ENCODE data around the gene XXYLT1.
"Not testable (repeated sequence)": the region's sequence is repeated elsewhere in the genome, so short reads cannot be mapped to it uniquely, and the experiment has no call there.

The XXYLT1 gene

GRCh38 chr3:195095035-195095703, 175.8 kb downstream of the XXYLT1 start:
- H3K9me3 ChIP-seq (ENCODE audit: control insufficient read depth, insufficient read depth, low read length) = no peaks in the 10 kb centered on the region
- no peak overlapping the region for H3K9ac ChIP-seq (ENCODE audit: low read depth, low read length)
- no peaks in the 10 kb centered on the region for H3K36me3 ChIP-seq (ENCODE audit: insufficient read depth, low read length)
- H3K4me1 ChIP-seq (ENCODE audit: insufficient read depth, low read length) = 0 out of 2 replicates have a peak, but pooled peaks cover 3% of the 10 kb centered on the region

- Histone ChIP-seq H3K36me3 (ENCODE audit: insufficient read depth, low read length) (no peaks in the 10 kb centered on the region), H3K9me3 (ENCODE audit: control insufficient read depth, insufficient read depth, low read length) (no peaks in the 10 kb centered on the region), H3K9ac (ENCODE audit: low read depth, low read length) (no peak overlapping the region), H3K4me1 (ENCODE audit: insufficient read depth, low read length) (0 out of 2 replicates have a peak, but pooled peaks cover 3% of the 10 kb centered on the region)
These were observed 176.6 kb downstream of the XXYLT1 start for GRCh38 chr3:195094191-195094921.

GRCh38 chr3:195093731-195094130, 177.2 kb downstream of the XXYLT1 start:
- Histone ChIP-seq H3K36me3 (ENCODE audit: insufficient read depth, low read length) (no peaks in the 10 kb centered on the region), H3K9me3 (ENCODE audit: control insufficient read depth, insufficient read depth, low read length) (no peaks in the 10 kb centered on the region), H3K4me1 (ENCODE audit: insufficient read depth, low read length) (0 out of 2 replicates have a peak, but pooled peaks cover 3% of the 10 kb centered on the region), H3K9ac (ENCODE audit: low read depth, low read length) (no peak overlapping the region)

- peak overlapping the region; percentile 50 for H3K9ac ChIP-seq (ENCODE audit: low read depth, low read length)
- not testable (repeated sequence) for H3K4me1 ChIP-seq (ENCODE audit: insufficient read depth, low read length); H3K36me3 ChIP-seq (ENCODE audit: insufficient read depth, low read length); H3K9me3 ChIP-seq (ENCODE audit: control insufficient read depth, insufficient read depth, low read length)
These were observed 182.9 kb downstream of the XXYLT1 start for GRCh38 chr3:195087840-195088601.

GRCh38 chr3:195087328-195087727, 183.6 kb downstream of the XXYLT1 start:
- peaks cover 5% of the 10 kb centered on the region; the same call in 1 of the 2 replicates for H3K4me1 ChIP-seq (ENCODE audit: insufficient read depth, low read length)
- no peaks in the 10 kb centered on the region for H3K9me3 ChIP-seq (ENCODE audit: control insufficient read depth, insufficient read depth, low read length)
- no peaks in the 10 kb centered on the region for H3K36me3 ChIP-seq (ENCODE audit: insufficient read depth, low read length)
- H3K9ac ChIP-seq (ENCODE audit: low read depth, low read length) = peak overlapping the region; percentile 50

GRCh38 chr3:195086885-195087284, 184.1 kb downstream of the XXYLT1 start:
- Histone ChIP-seq H3K36me3 (ENCODE audit: insufficient read depth, low read length) (no peaks in the 10 kb centered on the region), H3K4me1 (ENCODE audit: insufficient read depth, low read length) (peaks cover 5% of the 10 kb centered on the region; the same call in 1 of the 2 replicates), H3K9me3 (ENCODE audit: control insufficient read depth, insufficient read depth, low read length) (no peaks in the 10 kb centered on the region), H3K9ac (ENCODE audit: low read depth, low read length) (no peak overlapping the region)

GRCh38 chr3:195086341-195086740, 184.6 kb downstream of the XXYLT1 start:
- Histone ChIP-seq H3K4me1 (ENCODE audit: insufficient read depth, low read length) (peaks cover 5% of the 10 kb centered on the region; the same call in 1 of the 2 replicates), H3K9me3 (ENCODE audit: control insufficient read depth, insufficient read depth, low read length) (no peaks in the 10 kb centered on the region), H3K9ac (ENCODE audit: low read depth, low read length) (no peak overlapping the region), H3K36me3 (ENCODE audit: insufficient read depth, low read length) (no peaks in the 10 kb centered on the region)

GRCh38 chr3:195085356-195086130, 185.4 kb downstream of the XXYLT1 start:
- H3K9ac ChIP-seq (ENCODE audit: low read depth, low read length) = no peak overlapping the region
- H3K36me3 ChIP-seq (ENCODE audit: insufficient read depth, low read length) = no peaks in the 10 kb centered on the region
- H3K9me3 ChIP-seq (ENCODE audit: control insufficient read depth, insufficient read depth, low read length) = no peaks in the 10 kb centered on the region
- peaks cover 8% of the 10 kb centered on the region; the same call in 1 of the 2 replicates for H3K4me1 ChIP-seq (ENCODE audit: insufficient read depth, low read length)

- no peaks in the 10 kb centered on the region for H3K36me3 ChIP-seq (ENCODE audit: insufficient read depth, low read length)
- no peak overlapping the region for H3K9ac ChIP-seq (ENCODE audit: low read depth, low read length)
- no peaks in the 10 kb centered on the region for H3K9me3 ChIP-seq (ENCODE audit: control insufficient read depth, insufficient read depth, low read length)
- H3K4me1 ChIP-seq (ENCODE audit: insufficient read depth, low read length) = peaks cover 14% of the 10 kb centered on the region
These were observed 186.2 kb downstream of the XXYLT1 start for GRCh38 chr3:195084746-195085145.

- Histone ChIP-seq H3K9ac (ENCODE audit: low read depth, low read length) (no peak overlapping the region), H3K36me3 (ENCODE audit: insufficient read depth, low read length) (no peaks in the 10 kb centered on the region), H3K4me1 (ENCODE audit: insufficient read depth, low read length) (peaks cover 18% of the 10 kb centered on the region), H3K9me3 (ENCODE audit: control insufficient read depth, insufficient read depth, low read length) (no peaks in the 10 kb centered on the region)
These were observed 187.3 kb downstream of the XXYLT1 start for GRCh38 chr3:195083659-195084058.

GRCh38 chr3:195082811-195083210, 188.1 kb downstream of the XXYLT1 start:
- no peaks in the 10 kb centered on the region for H3K9me3 ChIP-seq (ENCODE audit: control insufficient read depth, insufficient read depth, low read length)
- H3K9ac ChIP-seq (ENCODE audit: low read depth, low read length) = no peak overlapping the region
- H3K36me3 ChIP-seq (ENCODE audit: insufficient read depth, low read length) = no peaks in the 10 kb centered on the region
- peaks cover 18% of the 10 kb centered on the region for H3K4me1 ChIP-seq (ENCODE audit: insufficient read depth, low read length)

- Histone ChIP-seq H3K9me3 (ENCODE audit: control insufficient read depth, insufficient read depth, low read length) (no peaks in the 10 kb centered on the region), H3K36me3 (ENCODE audit: insufficient read depth, low read length) (no peaks in the 10 kb centered on the region), H3K4me1 (ENCODE audit: insufficient read depth, low read length) (peaks cover 14% of the 10 kb centered on the region), H3K9ac (ENCODE audit: low read depth, low read length) (no peak overlapping the region)
These were observed 189.6 kb downstream of the XXYLT1 start for GRCh38 chr3:195081242-195081963.

GRCh38 chr3:195080571-195081151, 190.3 kb downstream of the XXYLT1 start:
- Histone ChIP-seq H3K9ac (ENCODE audit: low read depth, low read length) (no peak overlapping the region), H3K4me1 (ENCODE audit: insufficient read depth, low read length) (peaks cover 14% of the 10 kb centered on the region), H3K9me3 (ENCODE audit: control insufficient read depth, insufficient read depth, low read length) (no peaks in the 10 kb centered on the region), H3K36me3 (ENCODE audit: insufficient read depth, low read length) (no peaks in the 10 kb centered on the region)
